Measurements from ENCODE around the gene CPEB4. TPM values are rescaled to one million over a fixed set of nuclear protein-coding genes. Genes with fewer than 3 reads are reported as not detected.

Gene CPEB4
- total and polyA plus RNA-seq, 9 of the 15 experiments (the other 6 are each of a cell fraction or from before 2014, with no cell fraction given) = 7.4 to 21.3 (median 12.4) TPM

DNA sequence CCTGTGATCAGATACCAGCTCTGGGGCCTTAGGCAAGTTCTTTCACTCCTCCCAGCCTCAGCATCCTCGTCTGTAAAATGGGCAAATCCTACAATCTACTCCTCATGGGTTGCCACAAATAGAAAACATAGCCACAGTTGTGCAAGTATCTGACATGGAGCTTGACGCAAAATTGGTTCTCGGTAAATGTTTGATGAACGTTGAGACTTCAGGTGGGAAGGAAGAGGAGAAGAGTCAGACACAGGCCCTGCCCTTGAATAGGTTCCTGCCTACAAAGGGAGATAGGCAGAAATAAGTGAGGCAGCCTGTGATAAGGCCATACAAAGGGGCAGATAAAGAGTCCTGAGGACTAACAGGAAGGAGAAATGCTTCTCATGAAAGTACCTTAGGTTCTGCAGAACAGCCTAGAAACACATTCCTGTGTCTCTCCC, 26.1 kb upstream of the CPEB4 start (continued):
- no peak for TF ChIP-seq MGA (IDR thresholded peaks at IDR 0.05)
- no peak for TF ChIP-seq SETDB1 (IDR thresholded peaks at IDR 0.05; ENCODE audit: low read length)
- TF ChIP-seq SRSF9 (IDR thresholded peaks at IDR 0.05; ENCODE audit: borderline replicate concordance, low read depth, low read length) = no peak
- peak; percentile 96 for TF ChIP-seq HDAC2 (IDR thresholded peaks at IDR 0.05)
- no peak for TF ChIP-seq THAP12 (CRISPR knock-in tag; IDR thresholded peaks at IDR 0.05)
- TF ChIP-seq CREB3 (tag; conservative IDR thresholded peaks at IDR 0.05; ENCODE audit: low read depth) = no peak
- TF ChIP-seq MCM2 (IDR thresholded peaks at IDR 0.05; ENCODE audit: low read depth) = no peak
- TF ChIP-seq RBM17 (IDR thresholded peaks at IDR 0.05; ENCODE audit: borderline replicate concordance, low read depth, low read length) = no peak
- TF ChIP-seq KHSRP (IDR thresholded peaks at IDR 0.05) = no peak
- TF ChIP-seq, protein P1, sequence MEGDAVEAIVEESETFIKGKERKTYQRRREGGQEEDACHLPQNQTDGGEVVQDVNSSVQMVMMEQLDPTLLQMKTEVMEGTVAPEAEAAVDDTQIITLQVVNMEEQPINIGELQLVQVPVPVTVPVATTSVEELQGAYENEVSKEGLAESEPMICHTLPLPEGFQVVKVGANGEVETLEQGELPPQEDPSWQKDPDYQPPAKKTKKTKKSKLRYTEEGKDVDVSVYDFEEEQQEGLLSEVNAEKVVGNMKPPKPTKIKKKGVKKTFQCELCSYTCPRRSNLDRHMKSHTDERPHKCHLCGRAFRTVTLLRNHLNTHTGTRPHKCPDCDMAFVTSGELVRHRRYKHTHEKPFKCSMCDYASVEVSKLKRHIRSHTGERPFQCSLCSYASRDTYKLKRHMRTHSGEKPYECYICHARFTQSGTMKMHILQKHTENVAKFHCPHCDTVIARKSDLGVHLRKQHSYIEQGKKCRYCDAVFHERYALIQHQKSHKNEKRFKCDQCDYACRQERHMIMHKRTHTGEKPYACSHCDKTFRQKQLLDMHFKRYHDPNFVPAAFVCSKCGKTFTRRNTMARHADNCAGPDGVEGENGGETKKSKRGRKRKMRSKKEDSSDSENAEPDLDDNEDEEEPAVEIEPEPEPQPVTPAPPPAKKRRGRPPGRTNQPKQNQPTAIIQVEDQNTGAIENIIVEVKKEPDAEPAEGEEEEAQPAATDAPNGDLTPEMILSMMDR (IDR thresholded peaks at IDR 0.05 in 2 of 3, conservative IDR thresholded peaks at IDR 0.05 in 1 of 3; ENCODE audit: insufficient read depth in 2 of 3, low read depth in 1 of 3, low read length in 3 of 3) = no peak
- TF ChIP-seq TEAD4 (IDR thresholded peaks at IDR 0.05; ENCODE audit: low read length) = peak; percentile 79
- no peak for TF ChIP-seq TEAD4 (CRISPR knock-in tag; IDR thresholded peaks at IDR 0.05; ENCODE audit: borderline replicate concordance)
